Endothelial cell of umbilical vein (primary cell): ENCODE data around the gene PRKCZ. TPM values are rescaled to one million over a fixed set of nuclear protein-coding genes. Genes with fewer than 3 reads are reported as not detected.

ENCODE experiments used
- BruUV-seq: library from RNA; stranded (reverse); fragments of 400-500 nt; replicated peaks from 2 replicates; lab custom pipeline; 2021; lab: Mats Ljungman, UMichigan
- CTCF ChIA-PET: fragments of 300-600, 350-600 bp; sonication (Branson Sonifier 250); formaldehyde crosslinking; loops from one replicate; lab custom pipeline; 2021; ENCODE audit warnings: antibody characterized with exemption, inconsistent platforms; lab: Charles Lee
- POLR2A ChIA-PET: fragments of 300-600, 350-600 bp; sonication (Branson Sonifier 250); formaldehyde crosslinking; loops from one replicate; lab custom pipeline; 2021; ENCODE audit warnings: antibody characterized with exemption, inconsistent platforms; lab: Charles Lee
- DNase-seq: peaks from one replicate; pipeline ENCODE4 v3.0.0-alpha.2; 2011; ENCODE audit warnings: low read depth, low spot score
- FAIRE-seq: peaks from 2 replicates; lab custom pipeline; 2011; peaks lifted over from hg19 to GRCh38; lab: Jason Lieb, UNC
- H2AFZ ChIP-seq: 2 replicates; pipeline ENCODE4 v1.6.0; 2012; ENCODE audit warnings: low read depth, low read length, control low read depth, inconsistent platforms
- H3K27ac ChIP-seq: 2 replicates; pipeline ENCODE4 v1.5.1; 2011; ENCODE audit warnings: low read depth, mild to moderate bottlenecking, control low read depth, low read length, moderate library complexity; ENCODE audit not compliant: insufficient read depth
- H3K27me3 ChIP-seq, 2 experiments: 2 replicates each; pipeline versions ENCODE4 v1.6.0 to v1.6.1; 2011; ENCODE audit warnings: low read length in 2 of 2, mixed read lengths in 1 of 2; ENCODE audit not compliant: control insufficient read depth in 2 of 2, insufficient read depth in 2 of 2
- H3K36me3 ChIP-seq, 2 experiments: 2 replicates in 1 of 2; 3 replicates in 1 of 2; pipeline ENCODE4 v1.5.1; 2011; ENCODE audit warnings: low read length in 2 of 2, mild to moderate bottlenecking in 1 of 2, moderate library complexity in 1 of 2; ENCODE audit not compliant: control insufficient read depth in 2 of 2, insufficient read depth in 2 of 2; ENCODE audit errors: extremely low read depth in 1 of 2
- H3K4me1 ChIP-seq: 3 replicates; pipeline ENCODE4 v1.5.1; 2011; ENCODE audit warnings: mild to moderate bottlenecking, low read length; ENCODE audit not compliant: control insufficient read depth, insufficient read depth; ENCODE audit errors: extremely low read depth
- H3K4me2 ChIP-seq: 2 replicates; pipeline ENCODE4 v1.6.1; 2011; ENCODE audit warnings: low read length, control low read depth, mixed read lengths; ENCODE audit not compliant: insufficient read depth
- H3K4me3 ChIP-seq, 3 experiments: fragments of 200-600 bp in 1 of 3; sonication (generic), shearing (Covaris generic) in 1 of 3; replicated peaks in 1 of 3; 2 replicates each; pipeline ENCODE4 v1.5.1; 2011 to 2016; ENCODE audit warnings: control low read depth in 3 of 3, low read length in 3 of 3, mild to moderate bottlenecking in 2 of 3, inconsistent platforms in 1 of 3, low read depth in 1 of 3, moderate library complexity in 1 of 3; ENCODE audit not compliant: insufficient read depth in 1 of 3
- H3K79me2 ChIP-seq: 2 replicates; pipeline ENCODE4 v1.6.0; 2012; ENCODE audit warnings: low read length, inconsistent platforms; ENCODE audit not compliant: control insufficient read depth, insufficient read depth
- H3K9ac ChIP-seq: replicated peaks from 2 replicates; pipeline ENCODE3; 2011; ENCODE audit warnings: low read length, control low read depth; ENCODE audit not compliant: insufficient read depth; ENCODE audit errors: extremely low read depth
- H3K9me1 ChIP-seq: replicated peaks from 3 replicates; pipeline ENCODE4 v1.6.0; 2011; ENCODE audit warnings: mild to moderate bottlenecking, low read length; ENCODE audit not compliant: control insufficient read depth, insufficient read depth; ENCODE audit errors: extremely low read depth
- H3K9me3 ChIP-seq: replicated peaks from 2 replicates; pipeline ENCODE4 v1.5.1; 2012; ENCODE audit warnings: low read length, inconsistent platforms; ENCODE audit not compliant: control insufficient read depth, insufficient read depth
- H4K20me1 ChIP-seq: replicated peaks from 2 replicates; pipeline ENCODE3; 2011; ENCODE audit warnings: mild to moderate bottlenecking, low read length; ENCODE audit not compliant: control insufficient read depth, insufficient read depth; ENCODE audit errors: extremely low read depth
- EZH2 ChIP-seq: IDR thresholded peaks from 2 replicates; pipeline ENCODE4 v1.6.1; 2012; ENCODE audit warnings: borderline replicate concordance, low read depth, mild to moderate bottlenecking, moderate library complexity, low read length, inconsistent platforms; ENCODE audit not compliant: severe bottlenecking
- FOS ChIP-seq: IDR thresholded peaks from 2 replicates; pipeline ENCODE4 v1.6.1; 2011; ENCODE audit warnings: mild to moderate bottlenecking, low read length, moderate library complexity, borderline replicate concordance; ENCODE audit not compliant: insufficient read depth
- GATA2 ChIP-seq: IDR thresholded peaks from 2 replicates; pipeline ENCODE4 v1.7.0; 2011; ENCODE audit warnings: low read depth, mild to moderate bottlenecking, moderate library complexity, mixed read lengths, low read length; ENCODE audit not compliant: insufficient read length, insufficient read depth
- JUN ChIP-seq: IDR thresholded peaks from 2 replicates; pipeline ENCODE4 v1.6.1; 2011; ENCODE audit warnings: borderline replicate concordance, low read depth; ENCODE audit not compliant: insufficient read length, insufficient read depth
- MYC ChIP-seq: IDR thresholded peaks from one replicate; pipeline ENCODE4 v1.6.1; 2011; ENCODE audit warnings: mild to moderate bottlenecking, low read depth, low read length
- POLR2A ChIP-seq: IDR thresholded peaks from 2 replicates; pipeline ENCODE4 v1.6.1; 2012; ENCODE audit warnings: low read depth, mild to moderate bottlenecking, control low read depth, low read length
- POLR2AphosphoS5 ChIP-seq: IDR thresholded peaks from 2 replicates; pipeline ENCODE4 v1.6.1; 2012; ENCODE audit warnings: low read depth, mild to moderate bottlenecking, control low read depth, low read length, moderate library complexity; ENCODE audit not compliant: insufficient read depth
- dilution Hi-C: fragments of 300-500 bp; cut with MboI; formaldehyde crosslinking; loops from one replicate; pipeline ENCODE4 v1.15.0; 2019; ENCODE audit warnings: low sequenced_read_pairs; ENCODE audit not compliant: extremely low pct_ligation_motif_present
- intact Hi-C: fragments of 100-400 bp; cut with micrococcal nuclease; formaldehyde crosslinking; loops from one replicate; pipeline ENCODE4 v1.10.0; 2022
- polyA plus RNA-seq, 4 experiments: library from polyadenylated mRNA; depleted of rRNA in 3 of 4; stranded (reverse) in 3 of 4; unstranded in 1 of 4; fragments of >200 nt; gene quantifications; 2 replicates each; pipeline versions ENCODE4 v1.2.1 to v1.2.3, GENCODE V29; 2011 to 2012; ENCODE audit warnings: missing spikeins in 1 of 4
- total RNA-seq: library from RNA; stranded (reverse); gene quantifications from 2 replicates; pipeline ENCODE4 v1.2.3, GENCODE V29; 2021
- TF ChIP-seq, protein P1 (sequence below), 2 donors: IDR thresholded peaks; 1 replicate in 1 of 2; 2 replicates in 1 of 2; pipeline ENCODE4 v1.5.1; 2011; ENCODE audit warnings: low read length in 2 of 2, mild to moderate bottlenecking in 2 of 2, moderate library complexity in 2 of 2, control low read depth in 1 of 2, inconsistent platforms in 1 of 2, low read depth in 1 of 2; ENCODE audit not compliant: insufficient read depth in 1 of 2; ENCODE audit errors: extremely low read depth in 1 of 2
- TF ChIP-seq, protein P2 (sequence below): IDR thresholded peaks from 2 replicates; pipeline ENCODE4 v1.6.1; 2011; ENCODE audit not compliant: insufficient read depth, insufficient read length

PRKCZ gene
- total and polyA plus RNA-seq, 2 donors (not counting 3 experiments of a cell fraction or from before 2014, with no cell fraction given) = 0.22 to 1.7 TPM

DNA sequence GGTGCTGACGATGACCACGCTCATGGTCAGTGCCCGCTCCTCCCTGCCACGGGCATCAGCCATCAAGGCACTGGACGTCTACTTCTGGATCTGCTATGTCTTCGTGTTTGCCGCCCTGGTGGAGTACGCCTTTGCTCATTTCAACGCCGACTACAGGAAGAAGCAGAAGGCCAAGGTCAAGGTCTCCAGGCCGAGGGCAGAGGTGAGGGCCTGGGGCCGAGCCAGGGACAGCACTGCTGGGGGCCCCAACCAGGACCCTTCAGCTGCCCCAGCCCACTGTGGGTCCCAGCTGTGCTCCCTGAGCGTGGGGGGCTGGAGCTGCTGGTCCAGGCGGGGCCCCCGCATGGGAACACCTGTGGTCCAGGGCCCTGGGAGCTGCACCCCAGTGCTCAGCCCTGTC, 20.6 kb upstream of the PRKCZ start:
- Histone ChIP-seq H3K4me2 (no peak overlapping the region), H3K4me3 (no peak overlapping the region), H3K27ac (no peak overlapping the region), H2AFZ (no peak overlapping the region), H3K9me1 (no peaks in the 10 kb centered on the region), H3K4me1 (no peaks in the 10 kb centered on the region), H3K36me3 (no peaks in the 10 kb centered on the region), H3K9me3 (no peaks in the 10 kb centered on the region), H4K20me1 (no peaks in the 10 kb centered on the region), H3K9ac (no peak overlapping the region), H3K79me2 (no peaks in the 10 kb centered on the region), H3K27me3 (no peaks in the 10 kb centered on the region)
- intact Hi-C loops (no loop called here), dilution Hi-C loops (no loop called here)
- CTCF ChIA-PET = interaction anchor here (4.7 kb wide), 1 partner anchor 15 kb away, joined by 19 read pairs; no protein-coding TSS in a partner anchor
- FAIRE-seq = no peak
- POLR2A ChIA-PET = no interaction called here
- TF ChIP-seq, protein P1, sequence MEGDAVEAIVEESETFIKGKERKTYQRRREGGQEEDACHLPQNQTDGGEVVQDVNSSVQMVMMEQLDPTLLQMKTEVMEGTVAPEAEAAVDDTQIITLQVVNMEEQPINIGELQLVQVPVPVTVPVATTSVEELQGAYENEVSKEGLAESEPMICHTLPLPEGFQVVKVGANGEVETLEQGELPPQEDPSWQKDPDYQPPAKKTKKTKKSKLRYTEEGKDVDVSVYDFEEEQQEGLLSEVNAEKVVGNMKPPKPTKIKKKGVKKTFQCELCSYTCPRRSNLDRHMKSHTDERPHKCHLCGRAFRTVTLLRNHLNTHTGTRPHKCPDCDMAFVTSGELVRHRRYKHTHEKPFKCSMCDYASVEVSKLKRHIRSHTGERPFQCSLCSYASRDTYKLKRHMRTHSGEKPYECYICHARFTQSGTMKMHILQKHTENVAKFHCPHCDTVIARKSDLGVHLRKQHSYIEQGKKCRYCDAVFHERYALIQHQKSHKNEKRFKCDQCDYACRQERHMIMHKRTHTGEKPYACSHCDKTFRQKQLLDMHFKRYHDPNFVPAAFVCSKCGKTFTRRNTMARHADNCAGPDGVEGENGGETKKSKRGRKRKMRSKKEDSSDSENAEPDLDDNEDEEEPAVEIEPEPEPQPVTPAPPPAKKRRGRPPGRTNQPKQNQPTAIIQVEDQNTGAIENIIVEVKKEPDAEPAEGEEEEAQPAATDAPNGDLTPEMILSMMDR (IDR thresholded peaks at IDR 0.05; ENCODE audit: extremely low read depth in 1 of 2, insufficient read depth in 1 of 2, low read depth in 1 of 2, low read length in 2 of 2) = no peak
- no peak for TF ChIP-seq FOS
- TF ChIP-seq GATA2 = no peak
- TF ChIP-seq POLR2AphosphoS5 = no peak
- no peak for TF ChIP-seq MYC
- TF ChIP-seq EZH2 = no peak
- TF ChIP-seq, protein P2, sequence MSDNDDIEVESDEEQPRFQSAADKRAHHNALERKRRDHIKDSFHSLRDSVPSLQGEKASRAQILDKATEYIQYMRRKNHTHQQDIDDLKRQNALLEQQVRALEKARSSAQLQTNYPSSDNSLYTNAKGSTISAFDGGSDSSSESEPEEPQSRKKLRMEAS = no peak
- no peak for TF ChIP-seq JUN
- TF ChIP-seq POLR2A = no peak
- no peak for DNase-seq
- BruUV-seq = no TSS peak
